Peyer's patch (tissue), 4 donors: ENCODE measurements around the gene ANKRD17.

Source experiments
- CTCF ChIP-seq, 6 experiments: fragments of 450-650 bp in 4 of 6; fragments of 200-600 bp in 2 of 6; sonication (generic) in 1 of 6; IDR thresholded peaks; one replicate each; pipeline ENCODE4 v1.5.1; 2017 to 2019; ENCODE audit warnings: antibody characterized with exemption in 6 of 6, mild to moderate bottlenecking in 3 of 6, moderate library complexity in 1 of 6
- POLR2A ChIP-seq, 2 donors: fragments of 450-650 bp; IDR thresholded peaks; one replicate each; pipeline ENCODE4 v1.5.1; 2017; ENCODE audit warnings: antibody characterized with exemption in 2 of 2, mild to moderate bottlenecking in 2 of 2, moderate library complexity in 2 of 2

DNA sequence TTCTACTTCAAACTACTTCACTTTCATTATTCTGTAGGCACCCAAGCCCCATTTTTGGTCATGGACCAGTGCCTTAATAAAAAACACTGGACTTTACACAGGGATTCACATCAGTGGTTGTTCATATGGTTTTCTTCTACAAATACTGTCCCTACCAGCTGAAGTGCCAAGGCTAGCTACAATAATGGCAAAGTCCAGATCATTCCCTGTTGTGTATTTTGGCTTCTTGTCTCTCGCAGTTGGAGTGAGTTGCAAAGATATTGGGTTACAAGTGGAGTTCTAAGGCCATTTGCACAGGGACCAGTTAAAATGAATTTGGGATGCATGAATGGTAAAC is 16.7 kb upstream of the ANKRD17 start:
- TF ChIP-seq CTCF (IDR thresholded peaks at IDR 0.05): no peak
- no peak for TF ChIP-seq POLR2A (IDR thresholded peaks at IDR 0.05)
